BLaER1 (cell line): ENCODE data around the gene RAB29.

ENCODE experiments used
- H3K27ac ChIP-seq: shearing (Covaris generic); formaldehyde crosslinking; 2 replicates; pipeline ENCODE4 v1.8.1; 2022
- H3K27me3 ChIP-seq: shearing (Covaris generic); formaldehyde crosslinking; 2 replicates; pipeline ENCODE4 v1.8.1; 2022
- H3K36me3 ChIP-seq: shearing (Covaris generic); formaldehyde crosslinking; 2 replicates; pipeline ENCODE4 v1.8.1; 2022
- H3K4me1 ChIP-seq: shearing (Covaris generic); formaldehyde crosslinking; 2 replicates; pipeline ENCODE4 v1.8.1; 2022
- H3K4me2 ChIP-seq: shearing (Covaris generic); formaldehyde crosslinking; 2 replicates; pipeline ENCODE4 v1.8.1; 2022
- H3K4me3 ChIP-seq: shearing (Covaris generic); formaldehyde crosslinking; 2 replicates; pipeline ENCODE4 v1.8.1; 2022
- H3K9ac ChIP-seq: shearing (Covaris generic); formaldehyde crosslinking; 2 replicates; pipeline ENCODE4 v1.8.1; 2022
- H3K9me3 ChIP-seq: shearing (Covaris generic); formaldehyde crosslinking; 2 replicates; pipeline ENCODE4 v1.8.1; 2022
- H4K20me1 ChIP-seq: shearing (Covaris generic); formaldehyde crosslinking; 2 replicates; pipeline ENCODE4 v1.8.1; 2022
- Cebpa-rat ChIP-seq: shearing (Covaris generic); IDR thresholded peaks from 2 replicates; pipeline ENCODE4 v1.8.1; 2022

Gene RAB29

DNA sequence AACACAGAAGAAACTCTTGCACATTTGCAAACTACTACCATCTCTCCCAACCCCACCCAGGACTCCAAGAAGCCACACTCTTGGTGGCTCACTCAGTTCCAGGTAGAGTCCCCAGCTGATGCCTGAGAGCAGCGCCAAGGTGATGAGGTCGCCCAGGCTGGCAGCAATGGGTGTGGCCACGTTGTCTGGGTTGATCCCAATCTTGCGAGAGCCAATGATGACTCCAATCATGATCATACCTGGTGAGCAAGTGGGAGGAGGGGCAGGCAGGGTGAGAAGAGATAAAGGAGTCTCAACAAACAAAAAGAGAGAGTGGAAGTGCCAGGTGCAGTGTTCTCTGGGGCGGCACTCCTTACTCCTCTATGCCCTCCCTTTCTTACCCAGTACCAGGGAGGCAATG, 23.3 kb upstream of the RAB29 start:
- TF ChIP-seq Cebpa-rat: no peak
- no peak overlapping the region for H3K4me3 ChIP-seq
- peaks cover 23% of the 10 kb centered on the region for H3K4me1 ChIP-seq
- H3K27me3 ChIP-seq: no peaks in the 10 kb centered on the region
- no peak overlapping the region for H3K9ac ChIP-seq
- no peak overlapping the region for H3K27ac ChIP-seq
- peaks cover 35% of the 10 kb centered on the region for H4K20me1 ChIP-seq
- H3K36me3 ChIP-seq: peaks cover 95% of the 10 kb centered on the region
- no peaks in the 10 kb centered on the region for H3K9me3 ChIP-seq
- H3K4me2 ChIP-seq: no peak overlapping the region

DNA sequence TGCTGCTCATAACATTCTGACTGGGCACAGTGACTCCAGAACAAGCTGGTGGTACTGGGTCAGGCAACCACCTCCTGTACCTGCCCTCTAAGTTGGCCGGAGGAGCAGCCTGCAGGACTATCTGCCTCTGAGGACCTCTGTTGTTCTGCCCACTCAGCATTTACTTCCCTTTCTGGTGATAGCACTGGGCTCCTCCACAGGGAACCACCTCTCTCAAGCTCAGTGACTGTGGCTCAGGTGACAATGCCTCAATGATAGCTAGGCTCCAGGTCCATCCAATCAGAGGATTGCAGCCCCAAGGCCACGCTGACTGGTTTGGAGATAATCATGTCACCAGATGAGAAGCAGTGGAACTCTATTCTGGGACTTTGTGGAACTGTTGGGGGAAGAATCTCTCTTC, 21.9 kb upstream of the RAB29 start:
- H4K20me1 ChIP-seq: peaks cover 24% of the 10 kb centered on the region
- no peak overlapping the region for H3K27ac ChIP-seq
- H3K4me2 ChIP-seq: no peak overlapping the region
- H3K9me3 ChIP-seq: no peaks in the 10 kb centered on the region
- peaks cover 100% of the 10 kb centered on the region for H3K36me3 ChIP-seq
- H3K4me3 ChIP-seq: no peak overlapping the region
- H3K4me1 ChIP-seq: peaks cover 37% of the 10 kb centered on the region
- H3K9ac ChIP-seq: no peak overlapping the region
- TF ChIP-seq Cebpa-rat: no peak
- H3K27me3 ChIP-seq: no peaks in the 10 kb centered on the region

DNA sequence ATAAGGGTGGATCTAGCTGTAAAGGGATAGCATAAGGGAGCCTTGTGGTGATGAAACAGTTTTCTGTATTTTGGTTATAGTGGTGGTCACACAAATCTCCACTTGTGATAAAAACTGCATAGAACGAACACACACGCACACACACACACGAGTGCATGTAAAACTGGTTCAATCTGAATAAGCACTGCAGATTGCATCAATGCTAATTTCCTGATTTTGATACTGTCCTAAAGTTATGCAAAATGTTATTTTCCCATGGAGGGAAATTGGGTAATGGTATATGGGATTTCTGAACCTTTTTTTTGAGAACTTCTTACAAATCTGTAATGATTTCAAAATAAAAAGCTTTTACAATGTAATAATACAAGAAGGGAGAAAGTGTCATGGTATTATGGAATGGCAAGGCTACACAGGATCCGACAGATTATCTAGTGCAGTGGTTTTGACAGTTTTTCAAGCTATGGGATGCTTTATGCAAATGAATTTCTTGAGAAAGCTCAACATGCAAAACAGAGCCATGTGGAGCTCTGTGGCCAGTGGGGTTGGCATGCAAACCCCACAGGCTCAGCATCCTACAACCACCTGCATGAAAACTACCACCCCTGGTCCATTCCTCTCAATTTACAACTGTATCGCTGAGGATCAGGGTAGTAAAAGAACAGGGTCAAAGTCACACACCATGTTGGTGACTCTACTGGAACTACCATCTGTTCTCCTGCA, 18.9 kb upstream of the RAB29 start:
- Histone ChIP-seq H3K27me3 (no peaks in the 10 kb centered on the region), H3K9ac (no peak overlapping the region), H3K27ac (no peak overlapping the region), H4K20me1 (0 out of 2 replicates have a peak, but pooled peaks cover 9% of the 10 kb centered on the region), H3K4me3 (no peak overlapping the region), H3K4me1 (peaks cover 43% of the 10 kb centered on the region), H3K4me2 (peak overlapping the region; percentile 40; the same call in 1 of the 2 replicates), H3K9me3 (no peaks in the 10 kb centered on the region), H3K36me3 (peaks cover 100% of the 10 kb centered on the region)
- no peak for TF ChIP-seq Cebpa-rat

DNA sequence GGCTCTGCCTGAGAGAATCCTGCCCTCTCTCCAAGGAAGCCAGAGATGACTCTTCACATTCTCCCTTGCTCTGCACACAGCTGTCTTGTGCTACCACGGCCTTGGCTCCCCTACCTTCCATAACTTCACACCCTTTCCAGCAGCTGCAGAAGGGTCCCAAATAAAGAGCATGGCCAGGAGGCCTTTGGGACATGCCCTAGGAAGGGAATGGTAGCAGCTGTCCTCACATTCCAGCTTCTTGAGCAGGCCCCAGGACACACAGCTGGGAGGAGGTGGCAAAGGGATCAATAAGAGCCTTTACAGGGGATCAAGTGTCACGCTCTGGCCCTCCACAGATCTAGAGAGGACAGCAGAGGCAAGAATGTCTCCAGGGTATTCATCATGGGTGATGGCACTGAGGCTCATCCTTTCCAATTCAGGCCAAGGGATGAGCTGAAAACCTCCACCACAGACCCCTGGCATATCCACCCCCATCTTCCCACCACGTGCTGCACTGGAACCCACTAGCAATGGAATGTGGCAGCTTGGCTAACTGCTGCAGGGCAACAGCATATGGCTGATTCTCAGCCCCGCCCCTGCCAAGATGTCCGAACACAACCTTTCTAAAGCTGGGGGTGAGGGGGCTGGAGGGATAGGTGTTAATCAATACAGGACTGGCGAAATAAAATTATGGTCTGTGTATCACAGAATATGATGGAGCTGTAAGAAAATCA, 17.8 kb upstream of the RAB29 start:
- peaks cover 43% of the 10 kb centered on the region for H3K4me1 ChIP-seq
- H4K20me1 ChIP-seq: 0 out of 2 replicates have a peak, but pooled peaks cover 9% of the 10 kb centered on the region
- H3K4me3 ChIP-seq: no peak overlapping the region
- no peak for TF ChIP-seq Cebpa-rat
- H3K36me3 ChIP-seq: peaks cover 94% of the 10 kb centered on the region
- H3K27me3 ChIP-seq: no peaks in the 10 kb centered on the region
- H3K9ac ChIP-seq: no peak overlapping the region
- H3K9me3 ChIP-seq: no peaks in the 10 kb centered on the region
- peak overlapping the region; percentile 40 for H3K4me2 ChIP-seq
- H3K27ac ChIP-seq: peak overlapping the region; percentile 32; the same call in 1 of the 2 replicates

DNA sequence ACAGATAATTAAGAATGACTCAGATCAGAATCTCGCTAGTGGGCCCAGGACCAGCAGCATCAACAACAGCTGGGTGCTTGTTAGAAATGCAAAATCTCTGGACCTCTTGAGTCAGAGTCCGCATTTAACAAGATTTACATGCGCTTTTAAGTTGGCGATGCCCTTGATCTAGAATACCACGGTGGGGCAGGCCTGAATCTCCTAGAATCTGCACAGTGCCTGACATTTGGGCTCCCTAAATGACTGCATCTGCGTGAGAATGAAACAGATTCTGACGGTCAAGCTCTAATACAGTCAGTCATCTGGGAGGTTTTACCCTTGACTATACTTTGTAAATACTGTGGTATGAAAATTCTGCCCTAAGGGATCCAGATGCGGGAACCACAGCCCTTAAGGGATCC, 17.2 kb upstream of the RAB29 start:
- no peak for TF ChIP-seq Cebpa-rat
- Histone ChIP-seq H3K36me3 (peaks cover 88% of the 10 kb centered on the region), H3K4me2 (peak overlapping the region; percentile 40; the same call in 1 of the 2 replicates)

DNA sequence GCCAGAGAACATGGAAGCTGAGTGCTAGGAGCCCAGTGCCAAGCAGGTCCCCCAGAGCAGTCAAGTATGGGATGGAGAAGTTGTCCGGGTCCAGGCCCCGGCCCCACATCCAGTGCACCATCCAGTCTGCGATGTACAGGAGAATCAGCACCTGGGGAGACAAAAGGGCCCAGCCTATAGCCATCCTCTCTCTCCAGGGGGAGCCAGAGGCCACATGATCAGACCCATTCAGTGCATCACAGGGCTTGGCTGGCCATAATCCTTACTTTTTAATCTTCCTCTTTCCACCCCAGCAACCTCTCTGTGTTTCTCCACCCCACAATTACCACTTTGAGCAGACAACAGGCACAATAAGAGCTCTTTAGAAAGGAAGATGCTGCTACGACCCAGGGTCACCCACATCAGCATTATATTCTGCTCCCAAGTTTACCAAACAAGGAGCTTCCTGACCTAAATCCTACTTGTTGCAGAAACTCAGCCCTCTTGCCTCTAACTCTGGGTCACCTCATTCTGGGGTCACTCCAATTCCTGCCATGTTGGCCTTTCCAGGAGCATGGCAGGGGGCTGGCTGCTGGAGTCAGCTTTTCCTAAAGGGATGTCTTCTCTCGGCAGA, 16.4 kb upstream of the RAB29 start:
- no peak overlapping the region for H3K4me3 ChIP-seq
- peaks cover 80% of the 10 kb centered on the region for H3K36me3 ChIP-seq
- H3K27me3 ChIP-seq: no peaks in the 10 kb centered on the region
- H4K20me1 ChIP-seq: 0 out of 2 replicates have a peak, but pooled peaks cover 9% of the 10 kb centered on the region
- H3K27ac ChIP-seq: no peak overlapping the region
- H3K9me3 ChIP-seq: no peaks in the 10 kb centered on the region
- H3K4me2 ChIP-seq: no peak overlapping the region
- H3K4me1 ChIP-seq: peaks cover 43% of the 10 kb centered on the region
- H3K9ac ChIP-seq: no peak overlapping the region
- no peak for TF ChIP-seq Cebpa-rat

More for the DNA sequence above, 17.2 kb upstream of the RAB29 start:
- H3K4me1 ChIP-seq: peaks cover 43% of the 10 kb centered on the region
- no peak overlapping the region for H3K9ac ChIP-seq
- no peak overlapping the region for H3K4me3 ChIP-seq
- no peaks in the 10 kb centered on the region for H3K27me3 ChIP-seq
- H3K9me3 ChIP-seq: no peaks in the 10 kb centered on the region
- 0 out of 2 replicates have a peak overlapping the region, but pooled peaks have one; percentile 32 for H3K27ac ChIP-seq
- 0 out of 2 replicates have a peak, but pooled peaks cover 9% of the 10 kb centered on the region for H4K20me1 ChIP-seq

DNA sequence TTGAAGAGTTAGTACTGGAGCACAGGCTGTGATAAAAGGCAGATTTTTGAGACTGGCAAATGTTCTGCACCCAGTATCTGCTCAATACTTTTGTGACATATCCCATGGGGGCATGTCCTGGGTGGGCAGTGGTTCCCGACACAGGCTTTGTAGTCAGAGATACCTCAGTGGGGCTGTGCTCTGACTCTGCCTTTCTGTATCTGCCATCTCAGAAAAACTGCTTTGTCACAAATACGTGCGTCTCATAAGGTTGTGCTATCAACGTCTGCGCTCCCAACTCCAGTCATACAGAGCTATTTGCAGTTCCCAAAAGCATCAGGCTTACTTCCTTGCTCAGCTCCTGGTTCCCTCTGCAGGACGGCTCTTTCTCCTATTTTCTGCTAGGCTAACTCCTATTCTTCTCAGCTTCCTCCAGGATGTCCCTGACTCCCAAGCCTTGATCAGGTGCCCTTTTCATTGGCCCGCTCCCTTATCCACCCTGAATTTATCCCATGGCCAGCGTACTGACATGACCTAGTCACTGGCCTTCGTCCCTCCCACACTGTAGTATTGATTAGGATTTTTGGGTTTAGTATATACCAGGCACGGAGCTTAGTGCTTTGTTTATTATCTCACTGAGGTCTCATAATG, 12.1 kb upstream of the RAB29 start:
- Histone ChIP-seq H3K27me3 (no peaks in the 10 kb centered on the region), H3K4me3 (no peak overlapping the region), H3K27ac (no peak overlapping the region), H3K4me1 (peaks cover 22% of the 10 kb centered on the region), H4K20me1 (no peaks in the 10 kb centered on the region), H3K36me3 (peaks cover 37% of the 10 kb centered on the region), H3K4me2 (no peak overlapping the region), H3K9ac (no peak overlapping the region), H3K9me3 (no peaks in the 10 kb centered on the region)
- no peak for TF ChIP-seq Cebpa-rat

DNA sequence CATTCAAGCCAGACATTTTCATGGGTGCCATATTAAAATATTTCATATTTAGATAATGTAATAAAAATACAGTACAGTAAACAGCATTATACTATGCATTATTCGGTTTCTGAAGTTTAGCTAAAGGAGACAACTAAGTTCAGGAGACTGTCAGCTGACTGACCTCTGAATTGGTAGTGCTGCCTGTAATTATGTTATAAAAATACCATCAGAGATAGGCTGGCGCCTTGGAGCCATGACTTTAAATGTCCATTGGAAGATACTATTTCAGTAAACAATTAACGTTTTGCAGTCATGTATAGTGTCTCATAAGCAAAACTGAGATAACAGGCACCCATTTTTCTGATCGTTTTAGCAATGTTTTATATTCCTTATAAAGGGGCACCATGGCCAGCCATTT, 11.3 kb upstream of the RAB29 start:
- no peaks in the 10 kb centered on the region for H3K27me3 ChIP-seq
- no peaks in the 10 kb centered on the region for H4K20me1 ChIP-seq
- H3K27ac ChIP-seq: no peak overlapping the region
- no peak overlapping the region for H3K4me3 ChIP-seq
- peaks cover 29% of the 10 kb centered on the region for H3K36me3 ChIP-seq
- H3K4me1 ChIP-seq: peaks cover 17% of the 10 kb centered on the region
- TF ChIP-seq Cebpa-rat: no peak
- H3K4me2 ChIP-seq: no peak overlapping the region
- H3K9me3 ChIP-seq: no peaks in the 10 kb centered on the region
- H3K9ac ChIP-seq: no peak overlapping the region

DNA sequence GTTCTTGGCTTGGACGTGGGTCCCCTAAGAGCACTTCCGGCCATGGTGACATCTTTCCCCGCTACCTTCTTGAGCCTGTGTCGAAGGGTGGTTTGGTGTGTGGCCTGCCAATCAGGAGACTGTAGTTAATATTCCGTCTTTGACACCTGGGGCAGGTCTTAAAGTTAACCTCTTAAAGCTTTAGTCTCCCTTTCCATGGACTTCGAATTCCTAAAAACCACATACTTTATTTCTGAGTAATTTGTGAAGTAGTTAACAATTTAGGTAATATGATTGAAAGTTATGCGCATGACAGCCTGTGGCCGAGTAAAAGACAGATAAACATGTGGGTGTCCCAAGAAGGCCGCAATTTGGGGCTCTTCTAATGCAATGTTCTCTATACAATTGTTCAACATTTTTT, 10.2 kb upstream of the RAB29 start:
- Histone ChIP-seq H4K20me1 (no peaks in the 10 kb centered on the region), H3K27ac (no peak overlapping the region), H3K27me3 (no peaks in the 10 kb centered on the region), H3K4me3 (no peak overlapping the region), H3K9me3 (no peaks in the 10 kb centered on the region), H3K4me2 (no peak overlapping the region), H3K9ac (no peak overlapping the region), H3K36me3 (peaks cover 18% of the 10 kb centered on the region), H3K4me1 (peaks cover 17% of the 10 kb centered on the region)
- no peak for TF ChIP-seq Cebpa-rat
